Tibial nerve (tissue), 4 donors: Measurements from ENCODE around the gene ELMO1. TPM values are rescaled to one million over a fixed set of nuclear protein-coding genes. Genes with fewer than 3 reads are reported as not detected.

Source experiments
- DNase-seq, 2 donors: peaks; one replicate each; pipeline ENCODE4 v3.0.0-alpha.2; 2019; ENCODE audit warnings: low spot score in 2 of 2
- H3K27ac ChIP-seq, 4 donors: fragments of 200-600 bp; sonication (generic) in 3 of 4; one replicate each; pipeline ENCODE4 v1.5.1; 2017 to 2019; ENCODE audit warnings: mild to moderate bottlenecking in 1 of 4
- H3K27me3 ChIP-seq, 2 donors: fragments of 200-600 bp; sonication (generic) in 1 of 2; one replicate each; pipeline versions ENCODE4 v1.5.1 to v1.6.0; 2017 to 2019
- H3K36me3 ChIP-seq, 3 donors: fragments of 200-600 bp; sonication (generic); one replicate each; pipeline ENCODE4 v1.5.1; 2018 to 2019
- H3K4me1 ChIP-seq, 4 donors: fragments of 200-600 bp; sonication (generic) in 3 of 4; one replicate each; pipeline ENCODE4 v1.5.1; 2017 to 2019
- H3K4me3 ChIP-seq, 4 donors: fragments of 200-600 bp; sonication (generic) in 3 of 4; one replicate each; pipeline ENCODE4 v1.5.1; 2017 to 2019; ENCODE audit warnings: mild to moderate bottlenecking in 1 of 4, moderate library complexity in 1 of 4
- H3K9me3 ChIP-seq, 4 donors: fragments of 200-600 bp; sonication (generic) in 3 of 4; one replicate each; pipeline ENCODE4 v1.5.1; 2017 to 2019
- CTCF ChIP-seq, 5 experiments: fragments of 200-600 bp in 3 of 5; fragments of 450-650 bp in 2 of 5; sonication (generic) in 3 of 5; IDR thresholded peaks; one replicate each; pipeline ENCODE4 v1.5.1; 2016 to 2019; ENCODE audit warnings: antibody characterized with exemption in 5 of 5, mild to moderate bottlenecking in 3 of 5, moderate library complexity in 2 of 5
- EP300 ChIP-seq, 2 donors: sonication (generic); formaldehyde crosslinking; IDR thresholded peaks; one replicate each; pipeline ENCODE4 v1.6.1; 2017; ENCODE audit warnings: antibody characterized with exemption in 2 of 2, mild to moderate bottlenecking in 1 of 2
- POLR2A ChIP-seq, 2 donors: fragments of 450-650 bp; IDR thresholded peaks; one replicate each; pipeline ENCODE4 v1.6.1; 2017; ENCODE audit warnings: antibody characterized with exemption in 2 of 2, mild to moderate bottlenecking in 2 of 2, moderate library complexity in 2 of 2
- WGBS, 2 donors: methylation state at CpG; one replicate each; pipeline ENCODE4 v1.1.5; 2018; 5-methylcytosine and 5-hydroxymethylcytosine counted together
- total RNA-seq, 4 donors: library from RNA; depleted of rRNA; stranded (reverse); fragments of >200 nt; gene quantifications; one replicate each; pipeline ENCODE4 v1.1.0, GENCODE V29; 2016

The ELMO1 gene
- total RNA-seq, 4 donors from 2014 or later = 196 to 328 (median 268) TPM

GRCh38 chr7:36920433-36920832 lies 528.2 kb downstream of the ELMO1 start:
- peaks cover 0 to 23% (median 8%) of the 10 kb centered on the region in 4 donors for H3K4me1 ChIP-seq
- DNase-seq = no peak
- no peak overlapping the region for H3K4me3 ChIP-seq
- no peak for TF ChIP-seq POLR2A (IDR thresholded peaks at IDR 0.05)
- no peaks in the 10 kb centered on the region for H3K27me3 ChIP-seq
- peaks cover 0 to 4% (median 0%) of the 10 kb centered on the region in 3 donors for H3K36me3 ChIP-seq
- WGBS, 2 donors = 97 to 100% methylated on average over 1 of the region's 1 CpG
- no peak overlapping the region for H3K27ac ChIP-seq
- no peaks in the 10 kb centered on the region for H3K9me3 ChIP-seq

DNA sequence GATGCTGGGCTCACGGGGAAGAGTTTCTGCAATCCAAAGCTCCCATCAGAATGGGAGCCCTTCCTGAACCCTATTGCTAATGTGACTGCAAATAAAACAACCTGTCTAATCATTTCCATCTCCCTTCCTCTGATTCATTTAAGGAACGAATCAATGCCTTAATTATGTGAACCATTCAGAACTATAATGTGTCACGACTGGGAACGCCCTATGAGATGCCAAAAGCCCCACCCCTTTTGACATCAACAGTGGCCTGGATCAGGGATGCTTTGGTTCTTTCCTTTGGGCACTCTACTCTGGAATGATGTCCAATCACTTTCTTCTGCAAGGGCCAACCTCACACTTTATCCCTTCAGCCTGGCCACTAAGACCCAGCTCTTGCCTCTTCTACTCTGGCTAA lies 528.9 kb downstream of the ELMO1 start:
- TF ChIP-seq POLR2A (IDR thresholded peaks at IDR 0.05) = no peak
- no peak for TF ChIP-seq EP300 (IDR thresholded peaks at IDR 0.05)
- no peak for TF ChIP-seq CTCF (IDR thresholded peaks at IDR 0.05)
- no peak overlapping the region for H3K4me3 ChIP-seq
- peaks cover 0 to 4% (median 0%) of the 10 kb centered on the region in 3 donors for H3K36me3 ChIP-seq
- DNase-seq = no peak
- H3K9me3 ChIP-seq = no peaks in the 10 kb centered on the region
- 82 to 83% methylated on average over 4 of the region's 4 CpGs for WGBS, 2 donors
- peaks cover 0 to 19% (median 8%) of the 10 kb centered on the region in 4 donors for H3K4me1 ChIP-seq
- no peaks in the 10 kb centered on the region for H3K27me3 ChIP-seq
- no peak overlapping the region for H3K27ac ChIP-seq

- Histone ChIP-seq H3K36me3 (peaks cover 0 to 4% (median 0%) of the 10 kb centered on the region in 3 donors), H3K27me3 (no peaks in the 10 kb centered on the region), H3K9me3 (no peaks in the 10 kb centered on the region), H3K4me1 (peaks cover 0 to 8% (median 1%) of the 10 kb centered on the region in 4 donors), H3K4me3 (no peak overlapping the region), H3K27ac (no peak overlapping the region)
- 97% methylated on average over 2 of the region's 2 CpGs for WGBS, 2 donors
- no peak for DNase-seq
- TF ChIP-seq CTCF (IDR thresholded peaks at IDR 0.05) (no peak), EP300 (IDR thresholded peaks at IDR 0.05) (no peak), POLR2A (IDR thresholded peaks at IDR 0.05) (no peak)
Measured at GRCh38 chr7:36918591-36918990, 530.1 kb downstream of the ELMO1 start.

GRCh38 chr7:36916619-36917018 lies 532.0 kb downstream of the ELMO1 start:
- no peak overlapping the region for H3K27ac ChIP-seq
- H3K36me3 ChIP-seq = peaks cover 0 to 4% (median 0%) of the 10 kb centered on the region in 3 donors
- no peaks in the 10 kb centered on the region for H3K4me1 ChIP-seq
- H3K9me3 ChIP-seq = no peaks in the 10 kb centered on the region
- DNase-seq = no peak
- no peak overlapping the region for H3K4me3 ChIP-seq
- TF ChIP-seq EP300 (IDR thresholded peaks at IDR 0.05) = no peak
- no peak for TF ChIP-seq CTCF (IDR thresholded peaks at IDR 0.05)
- no peak for TF ChIP-seq POLR2A (IDR thresholded peaks at IDR 0.05)
- H3K27me3 ChIP-seq = no peaks in the 10 kb centered on the region

- Histone ChIP-seq H3K4me3 (no peak overlapping the region), H3K27ac (no peak overlapping the region), H3K27me3 (no peaks in the 10 kb centered on the region), H3K9me3 (no peaks in the 10 kb centered on the region), H3K36me3 (peaks cover 0 to 5% (median 0%) of the 10 kb centered on the region in 3 donors), H3K4me1 (no peaks in the 10 kb centered on the region)
- WGBS, 2 donors = 76 to 79% methylated on average over 3 of the region's 3 CpGs
- no peak for TF ChIP-seq EP300 (IDR thresholded peaks at IDR 0.05)
- no peak for TF ChIP-seq POLR2A (IDR thresholded peaks at IDR 0.05)
- TF ChIP-seq CTCF (IDR thresholded peaks at IDR 0.05) = no peak
- DNase-seq = no peak
Measured at GRCh38 chr7:36916116-36916515, 532.5 kb downstream of the ELMO1 start.

DNA sequence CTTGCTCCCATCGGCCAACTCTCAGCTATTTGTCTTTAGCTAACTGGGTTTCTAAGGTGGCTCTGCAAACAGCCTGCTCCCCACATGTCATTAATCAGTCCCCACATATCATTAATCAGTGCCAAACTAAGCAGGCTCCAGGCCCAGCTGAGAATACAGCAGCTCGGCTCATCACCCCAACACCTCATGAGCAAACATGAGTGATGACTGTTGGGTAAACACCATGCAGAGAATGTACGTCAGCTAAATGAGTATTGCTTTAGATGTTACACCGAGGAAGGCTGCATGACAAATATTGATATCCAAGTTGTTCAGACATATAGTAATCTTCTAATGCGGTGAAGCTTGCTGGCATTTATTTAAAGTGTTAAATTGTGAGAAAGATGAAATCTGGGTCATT lies 536.9 kb downstream of the ELMO1 start:
- H3K9me3 ChIP-seq = no peaks in the 10 kb centered on the region
- H3K4me1 ChIP-seq = no peaks in the 10 kb centered on the region
- H3K36me3 ChIP-seq = peaks cover 0 to 4% (median 0%) of the 10 kb centered on the region in 3 donors
- H3K27me3 ChIP-seq = no peaks in the 10 kb centered on the region
- no peak for DNase-seq
- WGBS, 2 donors = 86 to 89% methylated on average over 5 of the region's 5 CpGs
- no peak overlapping the region for H3K4me3 ChIP-seq
- no peak overlapping the region for H3K27ac ChIP-seq
- TF ChIP-seq EP300 (IDR thresholded peaks at IDR 0.05) = no peak
- no peak for TF ChIP-seq CTCF (IDR thresholded peaks at IDR 0.05)
- no peak for TF ChIP-seq POLR2A (IDR thresholded peaks at IDR 0.05)
